ENCODE results near the gene INTS3.
"Not testable (repeated sequence)": the region's sequence is repeated elsewhere in the genome, so short reads cannot be mapped to it uniquely, and the experiment has no call there.

Gene INTS3

GRCh38 chr1:153711026-153711425 lies 16.8 kb upstream of the INTS3 start:
- DNase-seq (ENCODE audit: low read depth), result no peak

DNA sequence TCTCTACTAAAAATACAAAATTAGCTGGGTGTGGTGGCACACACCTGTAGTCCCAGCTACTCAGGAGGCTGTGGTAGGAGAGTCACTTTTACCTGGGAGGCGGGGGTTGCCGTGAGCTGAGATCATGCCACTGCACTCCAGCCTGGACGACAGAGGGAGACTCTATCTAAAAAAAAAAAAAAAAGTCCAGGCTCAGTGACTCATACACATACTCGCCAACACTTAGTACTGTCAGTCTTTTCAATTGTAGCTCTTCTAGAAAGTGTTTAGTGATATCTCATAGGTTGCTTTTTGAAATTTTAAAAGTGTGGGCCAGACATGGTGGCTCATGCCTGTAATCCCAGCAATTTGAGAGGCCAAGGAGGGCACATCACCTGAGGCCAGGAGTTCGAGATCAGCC lies 11.6 kb upstream of the INTS3 start:
- not testable (repeated sequence) for DNase-seq (ENCODE audit: low read depth)

- DNase-seq (ENCODE audit: low read depth), result no peak
These were observed 10.5 kb upstream of the INTS3 start for GRCh38 chr1:153717330-153717729.

- DNase-seq (ENCODE audit: low read depth), result no peak
These were observed 4.2 kb upstream of the INTS3 start for GRCh38 chr1:153723687-153724086.

DNA sequence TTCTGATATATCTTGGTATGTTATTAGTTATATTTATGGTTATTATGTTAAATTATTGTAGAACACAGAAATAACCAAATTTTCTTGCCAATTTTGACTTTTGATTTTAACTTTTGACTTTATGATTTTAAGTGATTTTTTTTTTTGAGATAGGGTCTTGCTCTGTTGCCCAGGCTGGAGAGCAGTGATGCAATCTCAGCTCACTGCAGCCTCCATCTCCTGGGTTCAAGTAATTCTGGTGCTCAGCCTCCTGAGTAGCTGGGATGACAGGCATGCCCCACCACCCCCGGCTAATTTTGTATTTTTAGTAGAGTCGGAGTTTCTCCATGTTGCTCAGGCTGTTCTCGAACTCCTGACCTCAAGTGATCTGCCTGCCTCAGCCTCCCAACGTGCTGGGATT lies 3.2 kb upstream of the INTS3 start:
- DNase-seq (ENCODE audit: low read depth), result not testable (repeated sequence)

GRCh38 chr1:153728305-153729066 lies 636 bp downstream of the INTS3 start:
- no peak for DNase-seq (ENCODE audit: low read depth)

- DNase-seq (ENCODE audit: low read depth), result no peak
These were observed 2.7 kb downstream of the INTS3 start for GRCh38 chr1:153730468-153730988.

GRCh38 chr1:153733970-153734369 lies 6.1 kb downstream of the INTS3 start:
- DNase-seq (ENCODE audit: low read depth), result no peak

GRCh38 chr1:153734396-153735089 lies 6.7 kb downstream of the INTS3 start:
- no peak for DNase-seq (ENCODE audit: low read depth)

GRCh38 chr1:153735090-153735420 lies 7.2 kb downstream of the INTS3 start:
- no peak for DNase-seq (ENCODE audit: low read depth)

DNA sequence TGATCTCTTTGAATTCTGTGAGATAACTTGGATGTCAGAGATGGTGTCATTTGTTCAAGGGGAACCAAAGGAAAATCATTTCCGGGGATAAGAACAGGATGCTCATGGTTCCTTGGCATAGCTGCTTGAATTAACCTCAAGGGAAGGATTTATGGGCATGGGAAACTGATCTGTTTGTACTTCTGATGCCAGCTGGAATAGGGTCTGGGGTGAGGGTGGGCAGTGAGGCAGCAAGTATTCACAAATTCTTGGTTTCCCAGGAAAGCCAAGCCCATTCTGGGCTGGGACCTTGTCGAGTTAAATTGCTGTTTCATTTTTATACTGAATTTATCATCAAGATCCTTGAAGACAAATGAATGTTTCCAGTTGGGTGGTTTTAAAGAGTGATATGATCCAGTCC lies 14.1 kb downstream of the INTS3 start:
- DNase-seq (ENCODE audit: low read depth), result no peak

DNA sequence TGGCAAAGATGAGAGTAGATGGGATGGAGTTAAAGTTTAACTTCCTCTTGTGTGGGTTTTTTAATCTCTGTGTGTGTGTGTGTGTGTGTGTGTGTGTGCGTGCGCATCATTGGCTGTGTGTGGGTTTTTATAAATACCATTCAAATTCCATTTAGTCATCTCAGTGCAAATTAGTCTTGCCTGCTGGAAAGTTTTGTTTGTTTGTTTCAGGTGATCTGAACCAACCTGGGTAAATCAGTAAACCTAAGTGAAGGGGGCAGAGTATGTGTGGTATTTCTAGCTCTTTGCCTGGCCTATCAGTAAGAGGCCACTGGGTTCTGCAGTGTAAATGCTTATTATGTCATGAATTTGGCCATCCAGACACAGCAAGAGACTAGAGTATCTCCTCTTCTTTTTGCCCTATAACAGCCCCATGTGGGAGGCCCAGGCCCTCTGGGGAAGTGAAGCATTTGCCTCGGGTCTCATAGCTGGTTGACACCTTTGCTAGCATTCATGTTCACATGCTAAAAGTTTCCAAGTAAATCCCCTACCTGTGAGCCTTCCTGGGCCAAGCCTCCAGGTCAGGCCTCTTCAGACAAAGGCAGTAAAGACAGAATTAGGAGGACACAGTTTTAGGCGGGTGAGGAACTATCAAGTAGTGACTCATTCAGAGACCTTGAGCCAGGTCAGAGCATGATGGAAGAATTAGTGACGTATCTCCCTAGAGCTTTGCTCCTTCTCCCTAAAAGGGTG lies 14.7 kb downstream of the INTS3 start:
- no peak for DNase-seq (ENCODE audit: low read depth)

- DNase-seq (ENCODE audit: low read depth), result no peak
These were observed 17.6 kb downstream of the INTS3 start for GRCh38 chr1:153745417-153745816.

DNA sequence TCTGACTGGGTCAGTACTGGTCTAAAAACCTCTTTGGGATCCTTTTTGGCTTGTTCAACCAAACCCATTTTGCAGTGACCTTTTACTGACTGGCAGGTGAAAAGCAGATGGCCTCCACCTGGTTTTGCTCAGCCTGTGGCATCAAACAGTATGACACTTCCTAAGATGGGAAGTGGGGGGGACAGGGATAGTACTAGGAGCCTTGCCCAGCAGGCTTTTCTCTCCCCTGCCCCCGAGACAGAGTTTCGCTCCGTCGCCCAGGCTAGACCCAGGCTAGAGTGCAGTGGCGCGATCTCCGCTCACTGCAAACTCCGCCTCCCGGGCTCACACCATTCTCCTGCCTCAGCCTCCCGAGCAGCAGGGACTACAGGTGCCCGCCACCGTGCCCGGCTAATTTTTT lies 18.3 kb downstream of the INTS3 start:
- no peak for DNase-seq (ENCODE audit: low read depth)

- no peak for DNase-seq (ENCODE audit: low read depth)
These were observed 21.1 kb downstream of the INTS3 start for GRCh38 chr1:153748903-153749302.

GRCh38 chr1:153749408-153750005 lies 21.7 kb downstream of the INTS3 start:
- no peak for DNase-seq (ENCODE audit: low read depth)

- DNase-seq (ENCODE audit: low read depth), result no peak
These were observed 22.5 kb downstream of the INTS3 start for GRCh38 chr1:153750026-153750995.

DNA sequence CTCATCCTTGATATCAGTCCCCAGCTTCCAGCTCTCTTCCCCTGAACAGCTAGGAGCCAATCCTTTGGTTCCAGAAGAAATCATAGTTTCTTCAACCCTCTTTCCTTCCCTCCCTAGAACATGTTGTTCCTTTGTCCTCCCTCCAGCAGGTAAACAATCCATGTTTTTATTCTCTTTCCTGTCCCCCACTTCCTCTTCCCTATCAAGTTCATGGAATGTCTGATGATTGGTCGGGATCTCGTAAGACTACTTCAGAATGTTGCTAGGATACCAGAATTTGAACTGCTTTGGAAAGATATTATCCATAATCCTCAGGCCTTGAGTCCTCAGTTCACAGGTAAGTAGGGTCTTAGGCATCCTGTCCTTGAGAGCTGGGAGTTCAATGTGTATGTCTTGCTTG lies 24.2 kb downstream of the INTS3 start:
- DNase-seq (ENCODE audit: low read depth), result no peak

GRCh38 chr1:153752571-153753195 lies 24.8 kb downstream of the INTS3 start:
- no peak for DNase-seq (ENCODE audit: low read depth)

GRCh38 chr1:153754266-153754665 lies 26.4 kb downstream of the INTS3 start:
- DNase-seq (ENCODE audit: low read depth), result no peak

GRCh38 chr1:153760440-153760839 lies 32.6 kb downstream of the INTS3 start:
- no peak for DNase-seq (ENCODE audit: low read depth)
